ENCODE data around the gene SNRNP70.
"Not testable (repeated sequence)": the region's sequence is repeated elsewhere in the genome, so short reads cannot be mapped to it uniquely, and the experiment has no call there.

Gene SNRNP70

DNA sequence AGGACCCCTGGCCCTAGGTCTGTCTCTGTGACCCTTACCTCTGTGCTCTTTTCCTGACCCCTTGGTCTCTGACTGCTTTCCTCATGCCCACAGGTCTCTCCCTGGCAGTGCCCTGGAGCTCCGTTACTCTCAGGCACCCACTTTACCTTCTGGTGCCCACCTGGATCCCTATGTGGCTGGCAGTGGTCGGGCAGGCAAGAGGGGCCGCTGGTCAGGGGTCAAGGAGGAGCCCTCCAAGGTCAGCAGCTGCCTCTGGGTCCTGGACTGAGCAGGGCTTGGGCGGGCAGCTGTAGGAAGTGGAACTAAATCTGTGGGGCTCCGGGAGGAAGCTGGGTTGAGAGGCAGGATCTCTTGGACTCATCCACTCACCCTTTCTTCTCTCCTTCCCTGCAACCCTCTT, 50.4 kb downstream of the SNRNP70 start:
- DNase-seq (ENCODE audit: low read depth): no peak
- no peak overlapping the region for H3K4me3 ChIP-seq (ENCODE audit: control insufficient read depth, low read depth, low read length)
- TF ChIP-seq, protein P1, sequence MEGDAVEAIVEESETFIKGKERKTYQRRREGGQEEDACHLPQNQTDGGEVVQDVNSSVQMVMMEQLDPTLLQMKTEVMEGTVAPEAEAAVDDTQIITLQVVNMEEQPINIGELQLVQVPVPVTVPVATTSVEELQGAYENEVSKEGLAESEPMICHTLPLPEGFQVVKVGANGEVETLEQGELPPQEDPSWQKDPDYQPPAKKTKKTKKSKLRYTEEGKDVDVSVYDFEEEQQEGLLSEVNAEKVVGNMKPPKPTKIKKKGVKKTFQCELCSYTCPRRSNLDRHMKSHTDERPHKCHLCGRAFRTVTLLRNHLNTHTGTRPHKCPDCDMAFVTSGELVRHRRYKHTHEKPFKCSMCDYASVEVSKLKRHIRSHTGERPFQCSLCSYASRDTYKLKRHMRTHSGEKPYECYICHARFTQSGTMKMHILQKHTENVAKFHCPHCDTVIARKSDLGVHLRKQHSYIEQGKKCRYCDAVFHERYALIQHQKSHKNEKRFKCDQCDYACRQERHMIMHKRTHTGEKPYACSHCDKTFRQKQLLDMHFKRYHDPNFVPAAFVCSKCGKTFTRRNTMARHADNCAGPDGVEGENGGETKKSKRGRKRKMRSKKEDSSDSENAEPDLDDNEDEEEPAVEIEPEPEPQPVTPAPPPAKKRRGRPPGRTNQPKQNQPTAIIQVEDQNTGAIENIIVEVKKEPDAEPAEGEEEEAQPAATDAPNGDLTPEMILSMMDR (IDR thresholded peaks at IDR 0.05; ENCODE audit: control insufficient read depth, insufficient read depth, low read depth, low read length, missing control alignments): no peak

DNA sequence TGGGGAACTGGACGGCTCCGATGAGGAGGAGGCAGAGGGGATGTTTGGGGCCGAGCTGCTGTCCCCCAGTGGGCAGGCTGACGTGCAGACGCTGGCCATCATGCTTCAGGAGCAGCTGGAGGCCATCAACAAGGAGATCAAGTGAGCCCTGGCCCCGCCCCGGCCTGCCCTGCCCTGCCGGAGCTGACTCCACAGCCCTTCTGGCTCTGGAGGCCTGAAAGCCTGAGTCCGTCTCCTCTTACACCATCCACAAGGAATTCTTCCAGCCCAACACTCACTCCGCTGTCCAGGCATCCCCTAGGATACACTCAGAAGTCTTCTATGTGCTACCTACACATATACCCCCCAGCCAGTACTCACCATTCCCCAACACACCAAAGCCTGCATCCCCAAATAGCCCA, 51.5 kb downstream of the SNRNP70 start:
- H3K4me3 ChIP-seq (ENCODE audit: control insufficient read depth, low read depth, low read length): no peak overlapping the region
- TF ChIP-seq, protein P1 (IDR thresholded peaks at IDR 0.05; ENCODE audit: control insufficient read depth, insufficient read depth, low read depth, low read length, missing control alignments): no peak
- no peak for DNase-seq (ENCODE audit: low read depth)

DNA sequence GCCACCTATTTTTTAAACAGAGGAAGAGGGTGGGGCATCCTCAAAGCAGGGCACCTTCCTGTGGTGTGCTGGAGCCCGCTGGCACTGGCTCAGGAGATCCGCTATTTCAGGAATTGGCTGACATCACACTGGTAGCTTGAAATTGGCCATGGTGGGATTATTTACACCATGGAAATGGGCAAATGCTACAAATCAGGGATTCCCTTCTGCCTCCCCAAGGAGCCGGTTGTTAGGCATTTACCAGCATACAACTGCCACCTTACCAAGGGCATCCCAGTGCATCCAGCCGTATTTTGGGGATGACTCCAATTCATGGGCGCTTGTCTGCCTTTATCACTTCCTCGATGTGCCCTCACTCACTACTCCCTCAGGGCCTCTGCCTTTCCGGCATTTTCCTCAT, 55.7 kb downstream of the SNRNP70 start:
- TF ChIP-seq, protein P1 (IDR thresholded peaks at IDR 0.05; ENCODE audit: control insufficient read depth, insufficient read depth, low read depth, low read length, missing control alignments): no peak
- no peak for DNase-seq (ENCODE audit: low read depth)

DNA sequence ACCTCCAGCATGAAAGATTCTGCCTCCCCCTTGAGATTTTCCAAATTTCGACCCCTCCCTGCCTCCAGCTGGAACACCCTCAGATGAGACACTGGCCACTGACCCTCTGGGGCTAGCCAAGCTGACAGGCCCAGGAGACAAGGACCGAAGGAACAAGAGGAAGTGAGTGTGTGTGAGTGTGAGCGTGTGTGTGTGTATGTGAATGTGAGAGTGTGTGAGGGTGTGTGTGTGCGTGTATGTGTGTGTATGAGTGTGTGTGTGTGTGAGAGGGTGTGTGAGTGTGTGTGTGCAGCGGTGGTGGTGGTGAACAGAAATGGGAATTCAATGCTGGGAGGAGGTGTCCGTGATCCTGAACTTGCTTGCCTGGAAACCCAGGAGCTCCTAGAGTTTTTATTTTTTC, 56.1 kb downstream of the SNRNP70 start:
- no peak for DNase-seq (ENCODE audit: low read depth)
- TF ChIP-seq, protein P1 (IDR thresholded peaks at IDR 0.05; ENCODE audit: control insufficient read depth, insufficient read depth, low read depth, low read length, missing control alignments): no peak
- H3K4me3 ChIP-seq (ENCODE audit: control insufficient read depth, low read depth, low read length): no peak overlapping the region

More for the DNA sequence above, 55.7 kb downstream of the SNRNP70 start:
- no peak overlapping the region for H3K4me3 ChIP-seq (ENCODE audit: control insufficient read depth, low read depth, low read length)

DNA sequence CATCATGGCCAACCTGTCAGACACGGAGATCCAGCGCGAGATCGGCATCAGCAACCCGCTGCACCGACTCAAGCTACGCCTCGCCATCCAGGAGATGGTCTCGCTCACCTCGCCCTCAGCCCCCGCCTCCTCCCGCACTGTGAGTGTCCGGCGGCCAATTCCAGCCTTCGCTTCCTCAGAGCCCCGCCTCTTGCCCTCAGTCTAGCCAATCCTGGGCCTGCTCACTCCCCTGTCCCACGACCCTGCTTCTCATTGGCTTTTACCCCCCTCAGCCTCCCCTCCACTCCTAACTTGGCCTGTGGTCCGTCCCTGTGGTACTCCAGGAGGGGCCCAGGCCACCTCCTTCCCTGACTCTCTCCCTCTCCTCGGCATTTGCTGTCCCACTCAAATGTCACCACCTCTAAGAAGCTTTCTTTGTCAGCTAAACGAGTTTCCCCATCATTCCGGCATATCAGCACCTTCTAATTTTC, 57.6 kb downstream of the SNRNP70 start:
- TF ChIP-seq, protein P1 (IDR thresholded peaks at IDR 0.05; ENCODE audit: control insufficient read depth, insufficient read depth, low read depth, low read length, missing control alignments): no peak
- H3K4me3 ChIP-seq (ENCODE audit: control insufficient read depth, low read depth, low read length): peak overlapping the region; percentile 66
- peak; percentile 56 for DNase-seq (ENCODE audit: low read depth)

DNA sequence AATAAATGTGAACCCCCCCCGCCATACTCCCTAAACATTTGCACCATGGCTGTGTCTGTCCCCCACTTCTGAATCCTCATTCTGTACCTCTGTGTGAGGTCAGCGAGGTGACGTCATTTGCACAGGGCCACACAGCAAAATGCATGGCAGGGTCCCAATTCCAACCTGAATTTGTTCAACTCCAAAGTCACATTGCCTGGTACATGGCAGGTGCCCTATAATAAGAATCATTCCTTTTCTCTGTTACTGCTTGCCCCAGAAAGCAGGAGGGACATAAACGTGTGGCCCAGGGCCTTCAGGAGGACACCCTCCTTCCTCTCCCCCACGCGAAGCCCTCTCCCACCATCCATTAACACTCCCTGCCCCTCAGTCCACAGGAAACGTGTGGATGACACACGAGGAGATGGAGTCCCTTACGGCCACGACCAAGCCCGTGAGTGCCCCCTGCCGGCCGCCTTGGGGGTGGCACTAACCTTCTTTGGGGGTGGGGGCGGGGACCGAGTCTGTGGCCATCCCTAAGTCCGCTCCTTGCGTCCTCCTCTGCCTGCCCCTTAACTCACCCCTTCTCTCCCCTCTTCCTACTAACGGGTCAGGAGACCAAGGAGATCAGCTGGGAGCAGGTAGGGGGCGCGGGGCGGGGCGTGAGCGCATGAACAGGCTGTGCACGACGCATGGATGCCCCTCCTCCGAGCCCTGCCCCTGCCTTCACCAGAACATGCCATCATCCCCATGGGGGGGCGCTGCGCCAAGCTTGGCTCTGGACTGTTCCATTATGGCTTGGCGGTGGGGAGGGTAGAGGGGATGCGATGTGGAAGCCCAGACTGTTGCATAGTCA, 60.5 kb downstream of the SNRNP70 start:
- peak overlapping the region; percentile 33 for H3K4me3 ChIP-seq (ENCODE audit: control insufficient read depth, low read depth, low read length)
- TF ChIP-seq, protein P1 (IDR thresholded peaks at IDR 0.05; ENCODE audit: control insufficient read depth, insufficient read depth, low read depth, low read length, missing control alignments): peak; percentile 90
- peak; percentile 20 for DNase-seq (ENCODE audit: low read depth)

DNA sequence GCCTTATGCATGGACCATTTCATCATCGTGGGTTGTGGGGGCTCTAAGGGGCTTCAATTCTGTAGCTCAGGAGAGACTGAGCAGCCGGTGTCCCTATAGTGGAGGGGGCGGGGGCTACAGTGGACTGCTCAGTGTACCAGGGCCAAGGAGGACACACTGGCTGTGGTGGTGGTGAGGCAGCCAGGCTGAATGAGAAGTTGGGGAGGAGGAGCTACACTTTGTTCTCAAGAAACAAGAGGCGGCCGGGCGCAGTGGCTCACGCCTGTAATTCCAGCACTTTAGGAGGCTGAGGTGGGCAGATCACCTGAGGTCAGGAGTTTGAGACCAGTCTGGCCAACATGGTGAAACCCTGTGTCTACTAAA, 61.1 kb downstream of the SNRNP70 start:
- peak overlapping the region; percentile 33 for H3K4me3 ChIP-seq (ENCODE audit: control insufficient read depth, low read depth, low read length)
- DNase-seq (ENCODE audit: low read depth): not testable (repeated sequence)

All from AG09309 (cell line).